ENCODE measurements around the gene CAPN10. TPM values are rescaled to one million over a fixed set of nuclear protein-coding genes. Genes with fewer than 3 reads are reported as not detected.

CAPN10 gene
- total RNA-seq, 1 donor from 2014 or later: 24.9 TPM

- H3K9me3 Mint-ChIP-seq (ENCODE audit: unreplicated experiment): no peaks in the 10 kb centered on the region
- no peak overlapping the region for H3K9ac ChIP-seq (ENCODE audit: low read length)
- no peaks in the 10 kb centered on the region for H3K9me3 ChIP-seq (ENCODE audit: insufficient read depth, low read depth, low read length)
- no peak for FAIRE-seq
- H4K20me1 ChIP-seq (ENCODE audit: insufficient read depth, low read length): peaks cover 68% of the 10 kb centered on the region
- no peak overlapping the region for H3K27ac Mint-ChIP-seq (ENCODE audit: unreplicated experiment)
- H3K27ac ChIP-seq (ENCODE audit: low read depth, low read length): no peak overlapping the region
- no peak overlapping the region for H2AFZ ChIP-seq (ENCODE audit: low read depth, low read length)
- H3K4me1 ChIP-seq (ENCODE audit: insufficient read depth, low read length): peaks cover 11% of the 10 kb centered on the region
- no peak overlapping the region for H3K4me3 Mint-ChIP-seq (ENCODE audit: unreplicated experiment)
- H3K4me1 Mint-ChIP-seq (ENCODE audit: low read depth, unreplicated experiment): peaks cover 6% of the 10 kb centered on the region
- peaks cover 4% of the 10 kb centered on the region for H3K36me3 ChIP-seq (ENCODE audit: insufficient read depth, low read length)
- no peak overlapping the region for H3K4me3 ChIP-seq (ENCODE audit: insufficient read depth, low read depth, low read length)
- no peaks in the 10 kb centered on the region for H3K27me3 Mint-ChIP-seq (ENCODE audit: low read depth, unreplicated experiment)
- H3K4me2 ChIP-seq (ENCODE audit: low read length): no peak overlapping the region
- TF ChIP-seq CTCF (IDR thresholded peaks at IDR 0.05; ENCODE audit: insufficient read depth, low read depth, low read length) (no peak), EZH2 (IDR thresholded peaks at IDR 0.05; ENCODE audit: insufficient read depth, low read length) (no peak)
- H3K27me3 ChIP-seq (ENCODE audit: insufficient read depth, low read length): no peaks in the 10 kb centered on the region
- peaks cover 7% of the 10 kb centered on the region for H3K36me3 Mint-ChIP-seq (ENCODE audit: low read depth, unreplicated experiment)
- H3K79me2 ChIP-seq (ENCODE audit: insufficient read depth, low read length): peaks cover 33% of the 10 kb centered on the region
- no peak for DNase-seq (ENCODE audit: low read depth)
Observed at GRCh38 chr2:240594511-240595380, 8.2 kb downstream of the CAPN10 start.

- H3K9me3 ChIP-seq (ENCODE audit: insufficient read depth, low read depth, low read length): no peaks in the 10 kb centered on the region
- H3K4me3 ChIP-seq (ENCODE audit: insufficient read depth, low read depth, low read length): no peak overlapping the region
- no peak overlapping the region for H2AFZ ChIP-seq (ENCODE audit: low read depth, low read length)
- H3K4me2 ChIP-seq (ENCODE audit: low read length): no peak overlapping the region
- DNase-seq (ENCODE audit: low read depth) (no peak), FAIRE-seq (no peak)
- peaks cover 4% of the 10 kb centered on the region for H3K36me3 ChIP-seq (ENCODE audit: insufficient read depth, low read length)
- peaks cover 9% of the 10 kb centered on the region for H3K36me3 Mint-ChIP-seq (ENCODE audit: low read depth, unreplicated experiment)
- H4K20me1 ChIP-seq (ENCODE audit: insufficient read depth, low read length): peaks cover 60% of the 10 kb centered on the region
- H3K4me1 Mint-ChIP-seq (ENCODE audit: low read depth, unreplicated experiment): peaks cover 6% of the 10 kb centered on the region
- TF ChIP-seq CTCF (IDR thresholded peaks at IDR 0.05; ENCODE audit: insufficient read depth, low read depth, low read length) (no peak), EZH2 (IDR thresholded peaks at IDR 0.05; ENCODE audit: insufficient read depth, low read length) (no peak)
- H3K4me3 Mint-ChIP-seq (ENCODE audit: unreplicated experiment): no peak overlapping the region
- H3K4me1 ChIP-seq (ENCODE audit: insufficient read depth, low read length): peaks cover 11% of the 10 kb centered on the region
- no peak overlapping the region for H3K9ac ChIP-seq (ENCODE audit: low read length)
- no peaks in the 10 kb centered on the region for H3K27me3 ChIP-seq (ENCODE audit: insufficient read depth, low read length)
- no peak overlapping the region for H3K27ac ChIP-seq (ENCODE audit: low read depth, low read length)
- H3K9me3 Mint-ChIP-seq (ENCODE audit: unreplicated experiment): no peaks in the 10 kb centered on the region
- H3K27ac Mint-ChIP-seq (ENCODE audit: unreplicated experiment): no peak overlapping the region
- no peaks in the 10 kb centered on the region for H3K27me3 Mint-ChIP-seq (ENCODE audit: low read depth, unreplicated experiment)
- H3K79me2 ChIP-seq (ENCODE audit: insufficient read depth, low read length): peaks cover 25% of the 10 kb centered on the region
Observed at GRCh38 chr2:240595381-240596079, 9.0 kb downstream of the CAPN10 start.
